SW480 (cell line): ENCODE results near the gene HS2ST1.

ENCODE experiments used
- DNase-seq: peaks from one replicate; pipeline ENCODE4 v3.0.0-alpha.2; 2016; ENCODE audit warnings: low spot score

The HS2ST1 gene

DNA sequence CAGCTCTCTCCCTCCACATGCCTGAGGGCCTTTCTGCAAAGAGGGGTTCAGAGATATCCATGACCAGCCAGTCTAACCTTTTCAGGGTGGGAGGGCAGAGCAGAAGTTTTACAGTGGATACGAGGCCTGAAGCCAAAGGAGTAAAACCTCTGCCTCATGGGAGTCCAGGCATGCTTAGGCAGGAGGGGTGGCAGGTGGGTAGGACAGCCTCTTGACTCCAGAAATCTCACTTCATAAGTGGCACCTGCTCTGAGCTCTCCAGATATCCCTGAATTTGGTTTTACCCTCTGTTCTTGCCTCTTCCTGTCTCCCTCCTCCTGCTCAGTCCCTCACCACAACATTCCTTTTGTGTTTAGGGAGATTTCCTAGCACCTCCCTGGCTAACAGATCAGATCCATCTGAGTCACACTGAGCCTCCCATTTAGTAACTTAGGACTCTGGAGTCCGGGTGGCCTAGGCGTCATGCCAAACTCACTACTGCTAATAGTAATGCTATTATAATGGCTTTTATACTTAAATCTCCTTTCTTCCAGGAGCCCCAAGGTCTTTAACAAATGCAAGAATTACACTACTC lies 201.0 kb downstream of the HS2ST1 start:
- DNase-seq: no peak

DNA sequence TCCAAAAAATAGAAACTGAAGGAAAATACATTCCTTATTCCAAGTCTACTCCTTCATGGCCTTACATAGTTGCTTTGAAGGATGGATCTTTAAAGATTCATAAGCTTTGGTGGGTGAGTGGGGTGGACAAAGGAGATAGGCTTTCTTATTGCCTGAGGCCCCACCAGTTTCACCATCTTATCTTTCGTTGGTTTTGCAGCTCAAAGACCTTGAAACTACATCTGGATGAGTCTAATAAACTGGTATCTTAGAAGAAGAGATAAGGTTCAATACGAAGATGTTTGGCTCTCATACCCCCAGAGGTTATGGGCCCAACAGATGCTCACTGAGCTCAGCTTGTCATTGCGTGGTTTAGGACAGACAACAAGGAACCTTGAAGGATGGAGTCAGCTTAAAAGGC lies 201.5 kb downstream of the HS2ST1 start:
- no peak for DNase-seq

DNA sequence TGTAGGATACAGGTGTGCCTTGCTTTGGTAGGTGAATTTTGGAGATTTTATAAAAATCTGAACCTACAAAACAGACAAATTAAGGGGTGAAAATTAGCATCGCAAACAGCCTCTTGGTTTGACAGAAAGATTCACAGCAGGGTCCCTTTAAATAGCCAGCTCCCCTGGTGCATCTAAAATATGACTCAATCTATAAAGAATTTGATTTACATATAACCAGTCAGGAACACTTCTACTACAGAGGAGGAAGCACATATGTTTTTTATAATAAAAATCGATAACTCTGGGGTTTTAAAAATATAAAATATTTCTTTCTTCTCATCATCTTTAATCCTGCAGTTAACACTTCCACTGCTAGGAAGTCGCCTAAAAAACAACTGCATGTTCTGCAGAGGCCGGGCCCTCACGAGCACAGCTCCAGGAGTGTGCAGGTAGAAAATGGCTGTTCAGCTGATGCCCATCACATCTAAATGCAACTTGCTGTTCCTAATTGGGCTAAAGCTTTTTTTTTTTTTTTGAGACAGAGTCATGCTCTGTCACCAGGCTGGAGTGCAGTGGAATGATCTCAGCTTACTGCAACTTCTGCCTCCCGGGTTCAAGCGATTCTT lies 203.4 kb downstream of the HS2ST1 start:
- no peak for DNase-seq

DNA sequence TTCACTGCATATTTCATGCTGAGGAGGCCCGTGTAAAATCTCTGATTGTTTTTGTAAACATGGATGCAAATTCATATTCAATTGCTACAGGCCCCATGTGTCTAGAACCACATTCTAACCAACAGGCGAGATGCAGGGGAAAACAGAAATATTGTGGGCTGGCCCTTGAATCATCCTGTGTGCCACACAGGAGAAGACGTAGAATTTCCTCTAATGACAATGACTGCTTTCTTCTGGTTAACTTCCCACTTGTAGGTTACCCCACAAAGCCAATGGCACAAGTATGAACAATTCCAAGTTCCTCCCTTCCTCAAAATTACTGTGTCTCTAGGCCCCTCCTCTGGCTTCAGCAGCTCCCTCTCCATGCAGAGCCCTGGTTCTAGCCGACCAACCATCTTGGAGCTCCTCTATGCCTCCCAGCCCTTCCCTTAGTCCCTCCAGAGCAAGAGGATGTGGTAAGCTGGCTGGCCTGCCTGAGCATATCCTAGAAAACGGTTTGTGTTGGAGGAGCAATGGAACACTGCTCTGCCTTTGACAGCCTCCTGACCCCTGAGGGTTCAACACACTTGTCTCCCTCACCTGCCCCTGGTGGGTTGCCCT lies 205.2 kb downstream of the HS2ST1 start:
- DNase-seq: no peak

DNA sequence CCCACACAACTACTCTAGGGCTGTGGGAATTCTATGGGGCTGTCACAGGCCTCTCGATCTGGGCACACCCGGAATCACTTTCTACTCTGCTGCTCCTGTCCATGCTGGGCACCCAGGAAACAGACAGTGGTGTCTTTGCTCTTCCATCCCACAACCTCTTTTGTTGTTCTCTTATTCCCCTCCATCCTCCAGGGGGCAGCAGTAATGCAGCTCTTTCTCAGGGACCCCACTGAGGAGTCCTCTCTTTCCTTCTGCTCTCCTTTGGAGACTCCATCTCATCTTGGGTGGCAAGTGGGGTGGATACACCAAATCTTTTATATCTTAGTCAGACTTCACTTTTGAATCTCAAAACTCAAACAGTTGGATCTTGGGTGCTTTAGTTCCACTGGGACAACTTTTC lies 206.3 kb downstream of the HS2ST1 start:
- DNase-seq: no peak

DNA sequence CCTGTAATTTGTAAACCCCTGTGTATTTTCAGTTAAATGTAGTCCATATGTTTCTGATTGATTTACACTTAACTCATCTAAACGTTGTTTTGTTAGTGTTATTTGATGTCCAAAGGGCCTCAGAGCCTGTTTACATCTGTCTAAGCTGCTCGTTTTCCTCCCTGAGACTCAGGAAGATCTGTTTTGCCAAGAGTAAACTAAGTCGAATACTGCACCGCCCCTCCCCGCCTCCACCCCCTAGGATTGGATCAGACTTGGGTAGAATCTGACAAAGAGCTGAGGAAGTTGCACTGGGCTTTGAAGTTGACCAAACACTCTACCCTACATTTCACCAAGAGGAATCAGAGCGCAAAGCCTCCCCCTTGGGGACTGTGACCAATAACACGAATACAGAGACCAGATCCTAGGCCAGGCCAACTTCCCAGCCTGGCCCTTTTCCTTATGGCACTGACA lies 207.3 kb downstream of the HS2ST1 start:
- DNase-seq: no peak

DNA sequence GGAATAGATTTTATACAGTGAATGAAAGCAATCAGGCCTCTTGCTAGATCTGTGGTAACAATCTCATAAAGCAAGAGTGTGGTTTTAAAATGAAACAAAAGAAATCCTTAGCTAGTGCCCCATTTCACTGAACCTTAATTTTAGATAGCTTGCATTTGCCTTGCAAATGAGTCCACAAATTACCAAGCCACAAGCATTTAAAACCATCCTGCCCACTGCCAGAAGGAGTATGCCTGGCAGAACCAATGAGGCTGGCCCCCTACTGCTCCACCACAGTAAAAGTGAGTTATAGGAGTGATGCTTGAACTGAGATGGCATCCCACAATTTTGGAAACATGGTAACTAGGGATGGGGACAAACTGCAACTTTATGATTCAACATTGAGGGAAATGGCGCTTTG lies 207.8 kb downstream of the HS2ST1 start:
- DNase-seq: no peak

DNA sequence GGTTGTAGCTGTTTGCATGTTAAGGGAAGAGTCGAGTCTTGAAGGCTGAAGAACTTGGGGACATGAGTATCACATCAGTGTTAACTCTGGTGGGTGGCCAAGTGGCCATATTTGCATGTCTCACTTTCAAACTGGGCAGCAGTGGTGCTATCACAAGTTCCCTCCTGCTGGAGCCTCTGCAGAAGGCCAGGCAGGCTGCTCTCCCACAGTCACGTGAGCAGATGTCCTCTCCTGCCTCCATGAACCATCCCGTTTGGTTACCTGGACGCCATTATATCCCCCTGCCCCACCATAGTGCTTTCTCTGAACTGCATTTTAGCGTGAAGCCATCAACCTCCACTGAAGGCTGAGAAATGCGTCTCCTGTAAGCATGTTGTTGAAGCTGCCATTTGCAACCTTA lies 209.2 kb downstream of the HS2ST1 start:
- DNase-seq: no peak

DNA sequence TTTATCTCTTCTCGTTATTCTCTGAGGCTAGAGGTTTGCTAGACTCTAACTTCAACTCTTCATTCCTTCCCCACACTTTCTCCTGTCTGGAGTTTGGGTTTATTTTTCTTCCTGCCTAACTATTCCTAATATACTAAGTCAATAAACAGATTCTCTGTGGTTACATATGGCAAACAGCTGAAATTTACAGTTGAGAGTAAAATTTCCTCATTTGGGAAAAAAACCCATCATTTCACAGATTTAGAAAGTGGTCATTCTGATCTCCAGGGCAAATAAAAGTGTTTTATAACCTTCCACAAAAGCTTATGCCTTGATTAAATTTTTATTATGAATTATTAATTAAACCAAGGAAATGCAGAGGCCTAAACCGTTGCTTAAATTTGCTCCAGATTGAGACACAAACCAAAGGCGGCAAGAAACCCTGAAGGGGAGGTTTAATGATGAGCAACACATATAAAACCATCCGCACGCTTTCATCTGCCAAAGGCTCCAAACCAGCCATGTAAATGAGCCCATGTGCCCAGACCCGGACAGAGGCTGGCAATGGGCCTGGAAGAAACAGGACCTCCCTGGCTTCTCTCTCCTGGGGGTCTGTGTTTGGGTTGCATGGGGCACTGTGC lies 212.6 kb downstream of the HS2ST1 start:
- DNase-seq: no peak

DNA sequence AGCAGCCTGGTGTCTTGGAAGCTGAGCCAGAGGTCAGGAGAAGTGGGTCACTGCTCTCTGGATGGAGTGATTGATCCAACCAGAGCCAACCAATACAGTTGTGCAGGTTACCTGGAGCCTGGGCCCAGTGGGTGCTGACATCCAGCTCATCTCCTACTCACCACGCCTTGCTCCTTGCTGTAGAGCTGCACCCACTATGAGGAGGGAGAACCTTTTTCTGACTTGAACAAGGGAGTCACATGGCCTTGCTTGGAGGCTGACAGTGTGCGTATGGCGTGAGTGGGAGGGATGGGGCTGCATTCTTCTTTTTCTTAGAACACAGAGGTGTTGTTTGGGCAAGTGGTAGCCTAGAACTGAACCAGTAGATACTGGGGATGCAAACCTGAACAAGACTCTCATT lies 213.1 kb downstream of the HS2ST1 start:
- no peak for DNase-seq

DNA sequence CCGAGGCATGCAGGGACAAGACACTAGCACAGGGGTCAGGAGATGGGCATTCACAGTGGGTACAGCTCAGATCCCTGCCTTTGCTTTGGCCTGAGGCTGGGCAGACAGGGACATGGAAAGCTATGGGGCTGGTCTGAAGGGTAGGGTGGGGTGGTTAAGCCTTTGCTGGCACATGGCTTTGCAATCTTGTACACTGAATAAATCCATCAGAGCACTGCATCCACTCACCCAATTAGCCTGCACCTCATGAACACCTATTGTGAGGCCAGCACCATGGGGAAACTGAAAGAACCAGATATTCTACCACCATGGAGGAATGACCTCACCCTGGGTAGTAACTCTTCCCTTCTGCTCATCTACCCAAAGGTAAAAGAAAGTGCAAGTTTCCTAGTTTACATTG lies 214.6 kb downstream of the HS2ST1 start:
- DNase-seq: no peak

DNA sequence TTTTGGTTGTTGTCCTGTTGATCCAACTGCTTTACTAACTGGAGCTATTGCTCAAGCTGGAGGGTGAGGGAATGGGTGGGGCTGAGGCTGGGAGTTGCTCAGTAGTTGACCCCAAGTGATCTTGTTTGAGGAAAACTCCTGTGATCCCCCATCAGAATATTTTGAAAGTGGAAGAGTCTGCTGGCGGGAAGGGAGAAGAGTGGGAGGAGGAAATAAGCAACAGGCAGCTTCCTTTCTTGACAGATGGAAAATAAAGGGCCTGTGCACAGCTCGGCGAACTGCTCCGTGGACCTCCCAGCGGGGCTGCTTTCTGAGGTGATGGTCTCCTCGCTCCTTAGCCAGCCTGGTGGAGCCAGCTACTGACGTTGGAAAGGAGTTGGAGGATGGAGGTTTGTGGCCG lies 215.2 kb downstream of the HS2ST1 start:
- no peak for DNase-seq

DNA sequence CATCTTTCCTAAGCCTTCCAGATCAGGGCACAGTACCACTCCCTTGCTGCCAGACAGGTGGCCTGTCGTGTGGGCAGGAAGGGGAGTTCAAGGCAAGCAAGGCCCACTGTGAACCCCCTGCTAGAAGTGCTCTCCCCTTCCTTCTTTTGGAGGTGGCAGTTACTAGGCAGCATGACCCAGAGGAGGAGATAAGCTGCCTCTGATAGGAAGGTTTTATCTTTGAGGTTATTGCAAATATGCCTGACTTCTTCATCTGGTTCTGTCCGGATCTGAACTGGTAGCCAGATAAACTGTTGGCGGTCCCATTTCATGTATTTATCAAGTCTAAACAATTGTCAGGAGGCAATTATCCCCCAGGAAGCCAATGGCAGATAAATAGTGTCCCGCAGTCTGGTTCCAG lies 216.0 kb downstream of the HS2ST1 start:
- no peak for DNase-seq

DNA sequence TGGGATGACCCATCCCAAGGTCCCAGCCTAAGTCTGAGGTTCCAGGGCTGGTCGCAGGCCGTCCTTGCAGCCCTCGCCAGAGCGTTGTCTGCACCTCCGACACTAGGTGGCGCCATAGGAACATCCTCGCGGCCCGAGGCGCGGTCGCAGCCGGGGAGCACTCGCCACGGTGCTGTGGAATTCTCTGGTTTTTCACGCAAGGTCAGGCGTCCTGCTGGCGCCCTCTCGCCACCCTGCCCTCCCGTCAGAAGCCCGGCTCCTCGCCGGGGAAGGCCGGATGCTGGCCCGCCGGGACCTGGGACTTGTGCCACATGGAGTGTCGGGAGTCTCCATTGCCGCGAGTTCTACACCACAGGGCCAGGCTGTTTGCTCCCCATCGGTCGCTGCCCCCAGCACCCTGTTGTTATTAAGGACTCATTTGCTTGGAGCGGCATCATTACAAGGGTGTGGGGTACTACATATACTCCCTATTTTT lies 217.4 kb downstream of the HS2ST1 start:
- DNase-seq: peak; percentile 52

DNA sequence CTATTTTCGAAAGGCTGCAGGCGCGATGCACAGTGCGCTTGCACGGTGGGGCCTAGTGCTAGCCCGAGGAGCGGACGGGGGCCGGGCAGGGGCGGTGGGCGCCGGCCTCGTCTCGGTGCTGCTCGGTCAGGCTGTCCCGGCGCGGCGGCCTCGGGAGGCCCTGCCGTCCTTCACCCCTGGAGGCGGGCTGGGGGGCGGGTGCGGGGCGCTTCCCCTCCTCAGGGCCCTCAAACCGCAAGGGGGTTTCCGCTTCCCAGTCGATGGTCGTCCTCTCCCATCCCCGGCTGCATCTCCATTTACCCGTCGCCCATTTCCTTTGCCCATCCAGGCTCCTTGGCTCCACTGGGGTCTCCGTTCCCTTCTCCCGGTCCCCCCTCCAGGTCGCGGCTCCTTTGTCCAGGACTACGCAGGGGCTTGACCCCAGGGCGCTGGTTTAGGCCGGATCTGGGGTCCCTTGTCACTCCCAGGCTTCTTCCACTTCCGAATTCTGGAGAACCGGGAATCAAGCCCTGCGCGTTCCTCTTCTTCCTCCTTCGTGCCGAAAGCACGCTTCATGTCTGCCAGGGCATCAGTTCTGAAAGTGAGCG lies 217.9 kb downstream of the HS2ST1 start:
- DNase-seq: no peak

DNA sequence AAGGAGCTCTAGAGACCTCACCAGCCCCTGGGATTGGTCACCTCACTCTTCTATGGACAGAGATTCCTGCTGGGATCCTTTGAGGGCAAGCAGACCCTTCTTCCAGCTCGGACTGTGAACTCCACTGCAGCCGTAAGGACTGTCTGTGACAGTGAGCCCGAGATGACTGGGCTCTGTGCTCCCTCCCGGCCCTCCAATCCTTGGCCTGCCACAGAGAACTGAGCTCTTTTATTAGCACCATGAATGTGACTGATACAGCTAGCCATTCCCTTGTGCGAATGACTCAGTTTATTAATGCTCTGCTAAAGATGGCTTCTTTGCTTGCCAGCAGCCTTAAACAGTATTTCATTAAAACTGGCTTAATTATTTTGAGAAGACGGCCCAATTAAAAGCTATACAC lies 219.6 kb downstream of the HS2ST1 start:
- no peak for DNase-seq

DNA sequence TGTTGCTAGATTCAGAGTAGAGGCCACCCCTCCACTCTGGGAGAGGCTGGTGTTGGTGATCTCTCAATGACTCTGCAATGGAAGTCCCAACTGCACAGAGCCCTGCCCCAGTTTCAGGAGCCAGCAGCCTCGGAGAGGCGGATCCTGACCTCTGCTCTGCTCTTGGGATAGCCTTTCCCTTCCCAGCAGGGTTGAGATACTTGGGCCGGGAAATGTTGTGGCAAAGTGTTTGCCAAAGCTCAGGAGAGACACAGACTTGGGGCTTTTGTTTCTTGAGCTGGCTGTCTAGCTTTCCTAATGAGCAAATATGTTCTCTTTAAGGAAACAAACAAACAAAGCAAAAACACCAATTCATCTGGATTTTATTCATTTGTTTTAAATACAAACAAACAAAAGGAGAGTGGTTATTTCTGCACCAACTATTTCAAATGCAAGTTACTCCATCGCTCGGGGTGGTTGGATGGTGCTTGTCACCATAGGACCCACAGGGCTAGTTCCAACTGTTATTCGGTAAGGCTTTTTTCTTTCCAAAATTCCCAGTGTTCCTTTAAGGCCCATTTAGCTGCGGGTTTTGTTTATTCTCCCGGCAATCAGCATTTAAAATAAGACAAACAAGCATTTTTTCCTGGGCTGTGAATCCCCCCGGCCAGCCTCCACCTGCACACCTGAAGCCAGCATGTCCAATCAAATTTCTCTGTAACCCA lies 220.3 kb downstream of the HS2ST1 start:
- no peak for DNase-seq

DNA sequence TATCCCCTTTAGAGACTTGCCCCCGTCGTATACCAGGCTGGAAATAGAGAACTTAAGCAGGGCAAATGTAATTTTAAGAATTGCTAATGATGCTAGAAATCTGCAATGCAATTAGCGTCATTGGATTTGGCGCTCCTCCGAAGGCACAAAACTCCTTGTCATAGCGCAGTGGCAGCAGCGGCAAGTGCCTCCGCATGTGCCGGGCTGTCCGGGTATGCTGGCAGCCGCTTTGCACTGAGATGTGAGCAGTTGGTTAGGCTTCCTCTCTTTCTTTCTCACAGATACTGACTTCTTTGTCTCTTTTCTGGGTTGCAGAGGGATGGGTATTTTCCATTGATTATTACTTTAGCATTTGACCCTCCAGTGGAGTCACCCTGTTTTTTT lies 220.9 kb downstream of the HS2ST1 start:
- no peak for DNase-seq

DNA sequence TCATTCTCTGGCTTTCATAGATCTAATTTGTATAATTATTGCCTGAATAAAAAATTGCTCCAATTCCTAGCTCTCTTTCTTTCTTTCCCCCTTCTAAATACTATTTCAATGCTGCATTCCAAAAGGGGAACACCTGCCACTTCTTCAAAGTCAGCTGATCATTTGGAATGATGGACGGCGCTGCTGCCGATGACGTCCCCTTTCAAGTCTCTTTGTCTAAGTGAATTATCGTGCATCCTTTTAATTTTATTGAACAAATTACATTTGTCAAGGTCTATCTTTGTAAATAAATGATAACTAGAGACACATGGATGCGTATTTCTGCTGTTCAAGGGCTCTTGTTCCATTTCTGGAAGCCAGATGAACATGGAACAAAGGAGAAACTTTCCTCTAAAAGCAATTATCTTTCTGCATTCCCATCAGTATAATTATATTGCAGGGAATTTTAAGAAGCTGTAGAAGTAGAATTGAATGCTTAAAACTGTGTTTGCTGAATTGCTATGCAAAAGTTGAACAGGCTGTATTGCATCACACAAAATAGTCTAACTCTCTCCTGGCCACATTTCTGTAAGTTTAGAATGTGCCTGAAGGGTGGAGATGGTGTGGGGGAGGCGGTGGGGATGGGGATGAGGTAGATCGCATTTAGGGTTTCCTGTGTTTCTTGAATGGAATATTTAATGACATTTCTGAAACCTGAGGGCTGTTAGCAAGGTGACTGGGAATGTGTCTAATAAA lies 222.3 kb downstream of the HS2ST1 start:
- no peak for DNase-seq

DNA sequence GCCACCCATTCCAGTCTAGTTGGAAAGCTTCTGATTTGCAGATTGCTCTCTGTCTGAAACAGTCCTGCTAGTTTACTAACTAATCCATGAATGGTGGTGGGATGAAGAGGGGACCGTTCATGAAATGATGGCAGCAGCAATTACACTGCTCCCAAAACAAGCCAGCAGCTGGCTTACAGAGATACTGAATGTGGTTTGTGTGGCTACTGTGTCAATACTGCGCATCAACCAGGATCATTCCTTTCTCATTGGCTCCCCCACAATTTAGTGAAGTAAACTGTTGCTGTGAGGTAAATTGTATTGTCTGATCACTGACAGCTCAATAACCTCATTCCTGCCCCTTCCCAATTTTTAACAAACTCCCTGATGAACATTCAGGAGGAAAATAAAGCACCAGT lies 222.9 kb downstream of the HS2ST1 start:
- DNase-seq: no peak

DNA sequence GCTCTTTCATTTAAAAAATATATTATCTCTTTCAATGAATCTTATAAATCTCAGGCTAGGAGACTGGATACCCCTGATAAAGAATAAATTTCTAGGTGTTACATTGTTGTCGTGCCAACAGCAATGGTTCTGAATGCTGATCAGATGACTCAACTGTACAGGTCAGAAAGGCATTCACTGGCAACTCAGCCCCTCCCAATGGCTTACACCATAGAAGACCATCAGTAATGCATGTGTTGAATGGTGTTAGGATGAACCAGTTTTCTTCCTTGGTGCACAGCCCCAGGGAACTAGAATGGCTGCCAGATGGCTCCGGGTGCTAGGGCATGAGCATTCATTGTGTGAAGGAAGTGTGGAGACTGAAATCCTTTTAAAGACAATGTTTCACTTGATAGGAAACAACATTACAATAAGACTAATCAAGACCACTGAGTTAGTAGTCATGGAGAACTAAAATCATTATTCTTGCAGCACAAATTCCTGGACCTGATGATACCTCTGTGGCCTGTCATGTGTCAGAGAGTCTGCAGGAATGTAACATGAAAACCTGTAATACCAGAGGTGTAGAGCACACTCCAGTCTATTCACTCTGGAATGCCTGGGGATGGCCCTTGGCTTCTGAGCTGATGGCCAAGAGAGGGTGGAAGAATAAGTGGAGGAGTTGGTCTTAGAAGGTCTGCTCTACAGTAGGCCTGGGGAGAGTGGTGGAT lies 226.6 kb downstream of the HS2ST1 start:
- DNase-seq: peak; percentile 63
